Upper lobe of right lung (tissue), 1 donor: ENCODE results near the gene PARL. TPM values are rescaled to one million over a fixed set of nuclear protein-coding genes. Genes with fewer than 3 reads are reported as not detected.
A peak's percentile ranks its signal among the peaks of the same experiment; 100 is the strongest.

Experiments used
- ATAC-seq: fragments of 200-7000 bp; cut with Tn5 transposase; one replicate; pipeline ENCODE4 v1.9.1; 2020; ENCODE audit warnings: mild to moderate bottlenecking, moderate library complexity
- DNase-seq: peaks from one replicate; pipeline ENCODE4 v3.0.0-alpha.2; 2020
- H3K27ac ChIP-seq: fragments of 200-600 bp; one replicate; pipeline ENCODE4 v1.8.0; 2022
- H3K27me3 ChIP-seq: fragments of 200-600 bp; one replicate; pipeline ENCODE4 v1.8.0; 2022; ENCODE audit warnings: mild to moderate bottlenecking
- H3K36me3 ChIP-seq: fragments of 200-600 bp; one replicate; pipeline ENCODE4 v1.8.0; 2022
- H3K4me1 ChIP-seq: fragments of 200-600 bp; one replicate; pipeline ENCODE4 v1.8.0; 2022
- H3K4me3 ChIP-seq: fragments of 200-600 bp; one replicate; pipeline ENCODE4 v1.8.0; 2022; ENCODE audit warnings: mild to moderate bottlenecking
- H3K9me3 ChIP-seq: fragments of 200-600 bp; one replicate; pipeline ENCODE4 v1.8.0; 2022
- intact Hi-C: fragments of 100-400 bp; cut with DNase I; formaldehyde crosslinking; loops from one replicate; pipeline ENCODE4 v1.11.0; 2022
- total RNA-seq: library from RNA; stranded (reverse); fragmentation: NEBNext Ultra II Directional; extraction: Animal tissue kit (Norgen Biotek cat#: 25700); gene quantifications from one replicate; pipeline ENCODE4 v1.2.1, GENCODE V29; 2021
- TF ChIP-seq, protein P1 (sequence below): fragments of 200-600 bp; IDR thresholded peaks from one replicate; pipeline ENCODE4 v1.8.0; 2022; ENCODE audit warnings: antibody characterized with exemption
- donor health status: DM: no; HTN: yes; CAD: no; lungs with severe emphysema.

PARL gene
- total RNA-seq, 1 donor from 2014 or later: 44.8 TPM

- Histone ChIP-seq H3K27me3 (no peaks in the 10 kb centered on the region), H3K9me3 (no peaks in the 10 kb centered on the region), H3K27ac (no peak overlapping the region), H3K4me3 (no peak overlapping the region), H3K36me3 (no peaks in the 10 kb centered on the region), H3K4me1 (no peaks in the 10 kb centered on the region)
- peak; percentile 17 for ATAC-seq
- TF ChIP-seq, protein P1, sequence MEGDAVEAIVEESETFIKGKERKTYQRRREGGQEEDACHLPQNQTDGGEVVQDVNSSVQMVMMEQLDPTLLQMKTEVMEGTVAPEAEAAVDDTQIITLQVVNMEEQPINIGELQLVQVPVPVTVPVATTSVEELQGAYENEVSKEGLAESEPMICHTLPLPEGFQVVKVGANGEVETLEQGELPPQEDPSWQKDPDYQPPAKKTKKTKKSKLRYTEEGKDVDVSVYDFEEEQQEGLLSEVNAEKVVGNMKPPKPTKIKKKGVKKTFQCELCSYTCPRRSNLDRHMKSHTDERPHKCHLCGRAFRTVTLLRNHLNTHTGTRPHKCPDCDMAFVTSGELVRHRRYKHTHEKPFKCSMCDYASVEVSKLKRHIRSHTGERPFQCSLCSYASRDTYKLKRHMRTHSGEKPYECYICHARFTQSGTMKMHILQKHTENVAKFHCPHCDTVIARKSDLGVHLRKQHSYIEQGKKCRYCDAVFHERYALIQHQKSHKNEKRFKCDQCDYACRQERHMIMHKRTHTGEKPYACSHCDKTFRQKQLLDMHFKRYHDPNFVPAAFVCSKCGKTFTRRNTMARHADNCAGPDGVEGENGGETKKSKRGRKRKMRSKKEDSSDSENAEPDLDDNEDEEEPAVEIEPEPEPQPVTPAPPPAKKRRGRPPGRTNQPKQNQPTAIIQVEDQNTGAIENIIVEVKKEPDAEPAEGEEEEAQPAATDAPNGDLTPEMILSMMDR: no peak
- no peak for DNase-seq
- intact Hi-C loops: loop anchor here (10.0 kb wide), 1 partner anchor 119 kb away; the partner anchor contains the start of gene ABCC5
Measured at GRCh38 chr3:183895774-183896173, 11.1 kb upstream of the PARL start.

- DNase-seq (no peak), ATAC-seq (peak; percentile 89)
- H3K4me1 ChIP-seq: no peaks in the 10 kb centered on the region
- H3K9me3 ChIP-seq: no peaks in the 10 kb centered on the region
- H3K4me3 ChIP-seq: no peak overlapping the region
- H3K27me3 ChIP-seq: no peaks in the 10 kb centered on the region
- intact Hi-C loops: loop anchor here (10.0 kb wide), 1 partner anchor 120 kb away; the partner anchor contains the start of gene ABCC5
- H3K36me3 ChIP-seq: no peaks in the 10 kb centered on the region
- TF ChIP-seq, protein P1: peak; percentile 84
- H3K27ac ChIP-seq: no peak overlapping the region
Measured at GRCh38 chr3:183895296-183895695, 10.6 kb upstream of the PARL start.

GRCh38 chr3:183892610-183893214 lies 8.0 kb upstream of the PARL start:
- H3K27me3 ChIP-seq: no peaks in the 10 kb centered on the region
- no peak for ATAC-seq
- intact Hi-C loops: loop anchor here (10.0 kb wide), 1 partner anchor 122 kb away; the partner anchor contains the start of gene ABCC5
- H3K27ac ChIP-seq: no peak overlapping the region
- TF ChIP-seq, protein P1: no peak
- DNase-seq: no peak
- H3K4me1 ChIP-seq: no peaks in the 10 kb centered on the region
- no peak overlapping the region for H3K4me3 ChIP-seq
- H3K36me3 ChIP-seq: no peaks in the 10 kb centered on the region
- no peaks in the 10 kb centered on the region for H3K9me3 ChIP-seq

- ATAC-seq: no peak
- intact Hi-C loops: no loop called here
- Histone ChIP-seq H3K4me3 (no peak overlapping the region), H3K36me3 (peaks cover 5% of the 10 kb centered on the region), H3K27ac (no peak overlapping the region), H3K27me3 (no peaks in the 10 kb centered on the region), H3K9me3 (no peaks in the 10 kb centered on the region), H3K4me1 (peaks cover 19% of the 10 kb centered on the region)
- DNase-seq: no peak
- TF ChIP-seq, protein P1: no peak
Measured at GRCh38 chr3:183885766-183886165, 1.1 kb upstream of the PARL start.

DNA sequence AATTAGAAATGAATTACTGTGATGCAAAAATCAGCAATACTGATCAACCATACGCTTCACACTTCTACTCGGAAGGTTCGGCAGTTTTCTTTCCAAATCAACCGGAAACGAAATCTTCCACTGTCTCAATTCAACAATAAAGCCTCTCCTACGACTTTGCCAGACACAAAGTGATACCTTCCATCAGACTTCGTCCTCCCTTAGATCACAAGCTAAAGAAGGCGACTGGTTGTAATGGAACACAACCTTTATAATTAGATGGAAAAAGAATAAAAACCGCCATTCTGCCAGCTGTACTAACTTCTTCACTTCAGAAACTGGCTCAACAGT lies 618 bp downstream of the PARL start:
- intact Hi-C loops: no loop called here
- no peaks in the 10 kb centered on the region for H3K27me3 ChIP-seq
- H3K27ac ChIP-seq: peak overlapping the region; percentile 84
- no peak for ATAC-seq
- peaks cover 5% of the 10 kb centered on the region for H3K36me3 ChIP-seq
- H3K4me1 ChIP-seq: peaks cover 19% of the 10 kb centered on the region
- no peak for DNase-seq
- TF ChIP-seq, protein P1: no peak
- H3K4me3 ChIP-seq: peak overlapping the region; percentile 90
- H3K9me3 ChIP-seq: no peaks in the 10 kb centered on the region
